ENCODE results near the gene PABPC3.

Gene PABPC3

DNA sequence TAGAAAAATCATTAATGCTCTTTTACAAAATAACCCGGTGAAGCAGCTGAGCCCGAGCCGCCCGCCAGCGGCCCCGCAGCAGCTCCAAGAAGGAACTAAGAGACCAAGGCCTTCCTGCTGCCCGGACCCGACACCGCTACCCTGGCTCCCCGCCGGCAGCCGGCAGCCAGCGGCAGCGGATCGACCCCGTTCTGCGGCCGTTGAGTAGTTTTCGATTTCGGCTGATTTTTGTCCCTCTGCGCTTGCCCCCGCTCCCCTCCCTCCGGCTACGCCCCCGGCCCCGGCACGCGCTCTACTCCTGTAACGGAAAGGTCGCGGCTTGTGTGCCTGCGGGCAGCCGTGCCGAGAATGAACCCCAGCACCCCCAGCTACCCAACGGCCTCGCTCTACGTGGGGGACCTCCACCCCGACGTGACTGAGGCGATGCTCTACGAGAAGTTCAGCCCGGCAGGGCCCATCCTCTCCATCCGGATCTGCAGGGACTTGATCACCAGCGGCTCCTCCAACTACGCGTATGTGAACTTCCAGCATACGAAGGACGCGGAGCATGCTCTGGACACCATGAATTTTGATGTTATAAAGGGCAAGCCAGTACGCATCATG is at the start of gene PABPC3:
TSS of gene PABPC3 (plus strand) at position 286 of the 603 bp plus-strand sequence. CDS start at position 349, 63 bp downstream.
- DNase-seq: no peak

DNA sequence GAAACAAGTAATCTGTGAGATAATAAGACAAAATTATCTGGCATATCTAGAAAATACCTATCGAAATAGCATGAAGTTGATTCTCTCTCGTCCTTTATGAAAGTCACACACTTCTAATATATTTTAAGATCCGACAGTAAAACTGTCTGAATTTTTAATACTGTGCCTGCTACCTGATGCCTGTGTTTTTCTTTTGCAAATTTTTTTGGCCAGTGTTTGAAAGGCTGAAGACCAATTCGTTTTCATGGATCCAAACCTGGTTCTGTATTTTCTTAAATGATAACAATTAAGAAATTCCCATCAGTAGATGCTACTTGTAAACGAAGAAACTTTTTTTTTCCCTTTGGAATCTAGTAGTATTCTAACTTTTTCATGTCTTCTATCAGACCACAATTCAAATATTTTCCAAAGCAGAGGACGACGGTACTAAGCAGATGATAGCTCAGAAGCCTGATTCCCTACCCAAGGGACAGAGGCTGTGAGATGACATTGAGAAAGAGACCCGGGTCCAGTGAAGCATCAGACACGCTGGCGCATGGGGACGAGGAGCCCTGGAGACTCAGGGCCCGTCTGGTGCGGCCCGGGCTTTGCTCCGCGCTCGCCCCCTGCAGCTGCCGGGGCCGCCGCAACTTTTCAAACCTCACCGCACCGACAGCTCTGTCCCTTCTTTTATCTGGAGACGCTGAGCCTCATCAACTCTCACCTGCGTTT is 49.5 kb upstream of the PABPC3 start:
- DNase-seq: no peak

DNA sequence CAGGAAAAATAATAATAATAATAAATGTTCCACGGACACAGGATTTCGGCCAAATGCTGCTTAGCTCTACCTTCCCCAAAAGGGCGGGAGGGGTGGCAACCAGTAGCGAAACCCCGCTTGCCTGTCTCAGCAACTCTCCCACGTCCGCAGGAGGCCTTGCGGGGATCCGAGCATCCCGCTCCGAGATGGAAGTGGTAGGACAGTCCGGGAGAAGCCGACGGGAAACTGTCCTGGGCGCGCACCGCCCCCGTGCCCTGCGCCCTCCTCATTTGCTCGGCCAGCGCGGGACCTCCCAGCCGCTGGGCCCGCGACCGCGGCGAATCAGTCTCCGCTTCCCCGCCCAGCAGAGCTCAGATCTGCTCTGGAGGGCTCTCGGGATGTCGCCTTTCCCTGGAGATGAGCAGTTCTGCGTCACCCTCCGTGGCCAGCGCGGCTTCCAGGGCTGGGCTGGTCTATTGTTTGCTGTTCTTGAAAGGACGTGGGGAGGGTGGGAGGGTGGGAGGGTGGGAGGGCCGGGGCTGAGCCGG is 48.9 kb upstream of the PABPC3 start:
- no peak for DNase-seq

DNA sequence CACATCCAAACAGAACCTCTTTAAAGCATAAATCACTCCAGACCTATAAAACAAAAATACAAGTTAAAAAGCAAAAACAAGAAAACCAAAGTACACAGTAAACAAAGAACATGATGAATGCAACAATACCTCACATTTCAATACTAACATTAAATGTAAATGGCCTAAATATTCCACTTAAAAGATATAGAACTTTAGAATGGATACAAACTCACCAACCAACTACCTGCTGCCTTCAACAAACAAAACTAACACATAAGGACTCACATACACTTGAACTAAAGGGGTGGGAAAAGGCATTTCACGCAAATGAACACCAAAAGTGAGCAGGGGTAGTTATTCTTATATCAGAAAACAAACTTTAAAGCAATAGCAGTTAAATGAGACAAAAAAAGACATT is 44.9 kb upstream of the PABPC3 start:
- no peak for DNase-seq

DNA sequence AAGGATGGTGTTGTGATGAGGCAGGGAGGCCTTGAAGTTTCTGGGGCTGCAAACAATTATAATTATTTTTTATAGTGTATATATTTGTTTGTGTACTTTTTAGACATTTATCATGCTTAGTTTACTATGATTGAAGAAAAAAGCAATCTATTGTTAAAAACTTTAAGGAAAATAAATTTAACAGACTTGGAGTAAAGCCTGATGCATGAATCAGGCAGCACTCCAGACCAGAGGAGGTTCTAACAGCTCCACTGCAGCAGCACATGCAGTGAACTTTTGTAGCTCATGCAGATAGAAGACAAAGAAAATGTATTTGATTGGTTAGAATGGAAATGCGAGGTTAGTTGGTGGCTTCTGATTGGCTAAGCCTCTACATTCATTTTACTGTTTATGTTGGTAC is 36.8 kb upstream of the PABPC3 start:
- DNase-seq: no peak

DNA sequence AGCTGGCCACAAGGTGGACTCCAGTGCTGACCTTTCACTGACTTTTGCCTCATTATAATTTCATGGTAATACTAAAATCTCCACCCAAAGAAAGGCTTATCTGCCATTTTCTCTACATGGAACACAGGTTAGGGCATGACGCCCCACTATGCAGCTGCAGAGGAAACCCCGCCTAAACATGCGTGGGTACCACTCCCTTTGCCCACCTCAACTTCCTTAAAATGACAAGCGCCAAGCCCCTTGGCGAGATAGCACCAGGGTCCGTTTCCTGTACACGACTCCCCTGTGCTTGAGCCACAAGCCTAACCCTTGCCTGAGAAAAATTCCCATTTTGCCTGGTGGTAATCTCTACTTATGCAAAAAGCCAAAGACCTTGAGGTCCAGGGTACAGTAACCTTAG is 36.0 kb upstream of the PABPC3 start:
- no peak for DNase-seq

DNA sequence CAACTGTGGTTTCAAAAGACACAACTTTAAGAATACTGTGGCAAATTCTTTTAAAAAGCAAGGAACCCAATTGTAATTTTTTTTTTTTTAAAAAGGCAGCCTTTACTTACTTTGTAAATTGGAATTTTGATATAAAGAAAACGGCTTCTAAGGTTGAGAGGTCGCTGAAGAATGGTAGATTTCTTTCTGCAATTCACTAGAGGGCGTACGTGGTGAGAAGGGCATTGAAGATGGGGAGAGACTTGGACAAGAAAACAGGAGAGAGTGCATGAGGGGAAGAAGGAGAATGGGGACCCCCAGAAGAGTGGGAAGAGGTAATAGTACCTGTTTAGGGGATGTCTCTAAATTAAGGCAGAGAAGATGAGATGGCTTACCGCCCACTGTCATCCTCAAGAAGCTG is 33.5 kb upstream of the PABPC3 start:
- no peak for DNase-seq

DNA sequence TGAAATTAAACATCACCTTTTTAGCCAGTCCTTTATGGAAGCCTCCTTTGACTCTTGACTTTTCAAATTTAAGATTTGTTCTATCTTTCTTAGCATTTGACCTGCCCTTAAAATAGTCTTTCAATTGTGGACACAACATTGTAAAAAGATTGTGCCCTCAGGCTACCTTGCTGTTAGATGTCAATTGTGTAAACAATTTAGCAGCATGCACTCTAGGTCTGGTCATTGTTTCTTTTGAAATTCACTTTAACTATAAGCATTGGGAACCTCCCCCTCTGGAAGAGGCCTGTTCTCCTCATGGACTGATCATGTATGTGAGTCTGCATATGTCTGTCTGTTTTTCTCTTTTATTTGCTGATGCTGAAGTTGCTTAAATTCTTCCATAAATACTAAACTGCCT is 31.5 kb upstream of the PABPC3 start:
- DNase-seq: no peak

DNA sequence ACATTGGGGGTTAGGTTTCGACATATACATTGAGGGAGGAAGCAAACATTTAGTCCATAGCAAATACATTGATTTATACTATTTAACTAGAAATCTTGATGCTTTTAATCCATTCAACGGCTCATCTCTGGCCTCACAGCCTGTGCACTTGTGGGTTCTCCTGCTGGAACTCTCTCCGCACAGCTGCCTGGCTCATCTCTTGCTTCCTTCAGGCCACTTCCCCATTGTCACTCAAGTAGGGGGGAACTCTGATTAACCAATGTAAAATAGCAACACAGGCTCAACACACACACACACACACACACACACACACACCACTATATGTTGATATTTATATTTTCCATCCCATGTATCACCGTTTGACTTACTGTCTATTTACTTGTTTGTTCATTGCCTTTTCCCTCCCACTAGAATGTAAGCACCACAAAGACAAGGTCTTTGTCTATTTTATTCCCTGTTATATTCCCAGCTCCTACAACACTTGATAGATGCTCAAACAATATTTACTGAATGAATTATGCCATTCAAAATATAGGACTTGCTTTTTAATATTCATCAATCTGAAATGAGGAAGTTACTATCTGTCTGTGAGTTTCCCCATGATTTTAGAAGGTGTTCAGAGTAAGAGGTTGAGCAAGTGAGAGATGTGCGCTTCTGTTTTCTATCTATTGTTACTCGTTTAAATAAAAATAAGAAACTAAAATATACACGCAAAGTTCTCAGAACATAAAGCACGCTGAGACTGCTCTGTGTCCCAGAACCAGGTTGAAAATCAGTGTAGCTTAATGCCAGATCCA is 29.8 kb upstream of the PABPC3 start:
- DNase-seq: no peak

DNA sequence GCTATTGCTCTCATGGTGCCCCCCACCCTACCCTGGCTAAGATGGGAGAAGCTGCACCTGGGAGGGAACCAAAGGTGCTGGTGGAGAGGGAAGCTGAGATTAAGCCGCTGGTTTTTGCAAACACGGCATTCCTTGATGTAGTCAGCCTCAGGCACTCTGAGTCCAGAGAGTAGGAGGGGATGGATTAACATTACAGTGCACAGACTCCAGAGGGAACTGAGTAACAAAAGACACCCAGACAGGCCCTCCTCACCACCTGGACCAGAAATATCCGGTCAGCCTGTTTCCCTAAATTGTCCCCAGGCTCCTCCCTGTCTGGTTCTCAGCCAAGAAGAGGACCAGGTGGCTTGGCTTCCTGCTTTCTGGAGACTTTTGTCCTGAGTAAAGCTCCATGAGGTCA is 28.9 kb upstream of the PABPC3 start:
- DNase-seq: no peak

DNA sequence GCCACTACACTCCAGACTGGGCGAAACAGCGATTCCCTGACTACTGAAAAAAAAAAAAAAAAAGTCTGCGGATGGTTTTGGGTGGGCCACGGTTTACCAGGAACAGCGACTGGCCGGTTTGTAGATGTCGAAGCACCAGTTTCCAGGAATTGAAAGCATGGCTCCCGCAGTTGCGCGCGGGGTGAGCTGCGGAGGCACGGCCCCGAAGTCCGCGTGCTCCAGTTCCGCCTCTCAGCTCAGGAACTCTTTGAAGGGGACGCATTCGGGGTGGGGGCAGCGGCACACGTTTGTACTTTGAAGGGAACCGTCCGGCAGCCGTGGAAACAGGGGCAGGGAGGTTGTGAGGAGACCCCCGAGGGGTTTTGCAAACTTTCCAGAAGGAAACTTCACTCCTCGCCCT is 27.1 kb upstream of the PABPC3 start:
- DNase-seq: no peak

DNA sequence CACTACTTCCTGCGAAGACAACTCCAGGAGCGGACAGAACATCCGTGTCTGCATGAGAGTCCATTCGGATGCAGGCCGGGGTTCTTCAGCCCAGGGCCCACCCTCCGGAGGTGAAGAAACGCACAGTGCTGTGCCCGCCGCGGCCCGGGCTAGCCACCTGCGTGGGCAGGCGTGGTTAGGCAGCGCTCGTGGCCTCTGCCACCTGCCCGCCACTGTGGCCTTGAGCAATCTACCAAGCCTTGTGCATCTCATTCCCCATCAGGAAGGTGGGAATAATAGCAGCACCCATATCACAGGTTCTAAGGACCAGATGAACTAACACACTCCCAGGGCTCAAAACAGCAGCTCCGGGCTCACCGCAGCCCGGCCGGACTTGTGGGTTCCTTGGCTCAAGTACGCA is 26.7 kb upstream of the PABPC3 start:
- no peak for DNase-seq

DNA sequence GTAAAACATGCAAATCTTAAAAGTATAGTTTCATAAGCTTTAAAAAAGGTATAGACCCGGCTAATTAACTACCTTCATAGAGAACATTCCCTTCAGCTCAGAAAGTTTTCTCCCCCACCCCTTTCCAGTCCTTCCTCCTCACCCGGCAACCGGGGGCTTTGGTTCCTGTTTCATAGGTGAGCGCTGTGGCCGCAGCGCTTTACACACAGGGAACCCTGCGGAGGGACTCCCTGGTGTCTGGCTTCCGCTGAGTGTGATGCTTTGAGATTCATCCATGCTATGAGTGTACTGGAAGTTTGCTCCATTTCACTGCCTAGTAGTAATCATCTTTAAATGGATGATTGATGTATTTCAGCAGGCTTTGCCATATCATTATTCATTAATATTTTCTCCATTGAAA is 26.0 kb upstream of the PABPC3 start:
- no peak for DNase-seq

DNA sequence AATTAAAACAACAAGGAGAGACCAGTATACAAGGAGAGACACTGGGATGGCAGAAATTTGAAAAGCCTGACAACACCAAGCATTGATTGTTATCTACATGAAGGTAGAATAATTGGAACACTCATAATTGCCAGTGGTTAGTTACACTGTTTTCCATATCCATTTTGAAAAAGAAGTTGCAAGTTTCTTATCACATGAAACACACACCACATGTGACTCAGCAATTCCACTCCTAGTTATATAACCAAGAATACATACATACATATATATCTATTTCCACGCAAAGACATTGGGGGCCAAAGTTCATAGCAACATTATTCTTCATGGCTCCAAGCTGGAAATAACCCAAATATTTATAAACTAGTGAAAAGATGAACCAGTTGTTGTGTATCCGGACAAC is 15.2 kb upstream of the PABPC3 start:
- DNase-seq: no peak

DNA sequence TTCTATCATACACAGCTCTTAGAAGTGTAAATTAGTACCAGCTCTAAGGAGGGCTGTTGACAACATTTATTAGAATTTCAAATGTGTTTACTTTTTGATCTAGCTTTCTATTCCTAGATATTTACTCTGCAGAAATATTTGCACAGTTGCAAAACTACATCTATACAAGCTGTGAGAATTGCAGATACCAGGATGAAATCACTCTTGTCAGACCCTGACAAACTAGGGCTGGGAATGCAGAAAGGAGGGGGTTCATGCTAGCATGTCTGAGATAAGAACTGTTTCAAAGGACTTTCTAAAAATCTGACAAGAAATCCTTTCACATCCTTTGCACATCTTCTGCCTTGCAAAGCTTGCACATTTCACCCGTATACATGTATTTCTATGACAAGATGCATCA is 11.8 kb upstream of the PABPC3 start:
- no peak for DNase-seq

DNA sequence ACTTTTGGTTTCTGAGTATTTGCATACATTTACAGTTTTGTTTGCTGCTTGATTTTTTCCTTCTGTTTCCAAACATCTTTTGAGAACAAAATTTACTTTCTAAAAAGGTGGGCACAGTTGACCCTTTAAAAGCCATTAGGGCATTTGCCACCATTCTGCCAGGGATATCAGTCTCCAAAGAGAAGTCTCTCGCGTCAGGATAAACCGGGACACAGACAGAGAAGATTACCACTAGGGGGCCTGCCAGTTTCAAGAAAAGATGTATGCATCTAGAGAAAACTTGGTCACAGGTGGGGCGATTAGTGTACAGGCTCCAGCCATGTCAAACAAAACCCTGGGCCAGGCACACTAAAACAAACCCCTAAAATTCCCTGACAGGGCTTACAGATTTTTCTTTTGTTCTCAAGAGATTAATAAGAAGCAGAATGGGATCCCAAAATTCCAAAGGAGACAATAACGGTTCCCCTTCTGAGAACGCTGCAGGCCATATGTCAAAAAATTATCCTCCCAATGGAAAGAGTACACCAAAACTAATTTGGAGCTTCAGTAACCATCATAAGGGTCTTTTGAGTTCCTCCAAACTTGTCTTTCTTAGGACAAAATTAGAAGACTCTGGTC is 10.7 kb upstream of the PABPC3 start:
- no peak for DNase-seq

DNA sequence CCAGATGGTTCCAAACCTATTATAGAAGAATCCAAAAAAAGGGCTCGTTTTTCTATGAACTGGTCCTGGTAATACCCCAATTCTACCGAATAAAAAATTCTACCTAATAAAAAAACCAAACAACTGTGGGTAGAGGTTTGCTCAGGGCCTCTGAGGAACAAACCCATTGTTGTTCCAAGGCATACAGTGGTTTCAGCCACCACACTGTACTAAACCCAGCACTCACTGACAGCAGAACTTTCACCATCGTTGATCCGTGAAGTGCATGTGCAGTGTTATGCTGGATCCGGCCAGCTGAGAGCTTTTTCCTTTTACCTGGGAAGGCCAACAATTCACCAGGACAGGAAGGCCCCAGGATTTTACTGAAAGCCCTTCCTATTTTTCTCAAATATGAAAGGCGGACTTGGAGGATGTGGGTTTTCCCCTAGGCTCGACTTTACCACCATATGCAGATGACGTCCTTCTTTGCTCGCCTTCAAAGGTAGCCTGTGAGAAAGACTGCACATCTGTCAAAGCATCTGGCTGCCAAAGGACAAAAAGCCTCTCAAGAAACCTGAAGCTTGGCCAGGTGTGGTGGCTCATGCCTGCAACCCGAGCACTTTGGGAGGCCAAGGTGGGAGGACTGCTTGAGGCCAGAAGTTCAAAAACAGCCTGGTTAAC is 7.2 kb upstream of the PABPC3 start:
- DNase-seq: no peak

DNA sequence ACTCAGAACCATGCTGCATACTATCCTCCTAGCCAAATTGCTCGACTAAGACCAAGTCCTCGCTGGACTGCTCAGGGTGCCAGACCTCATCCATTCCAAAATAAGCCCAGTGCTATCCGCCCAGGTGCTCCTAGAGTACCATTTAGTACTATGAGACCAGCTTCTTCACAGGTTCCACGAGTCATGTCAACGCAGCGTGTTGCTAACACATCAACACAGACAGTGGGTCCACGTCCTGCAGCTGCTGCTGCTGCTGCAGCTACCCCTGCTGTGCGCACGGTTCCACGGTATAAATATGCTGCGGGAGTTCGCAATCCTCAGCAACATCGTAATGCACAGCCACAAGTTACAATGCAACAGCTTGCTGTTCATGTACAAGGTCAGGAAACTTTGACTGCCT is 1.5 kb downstream of the PABPC3 start:
- no peak for DNase-seq

DNA sequence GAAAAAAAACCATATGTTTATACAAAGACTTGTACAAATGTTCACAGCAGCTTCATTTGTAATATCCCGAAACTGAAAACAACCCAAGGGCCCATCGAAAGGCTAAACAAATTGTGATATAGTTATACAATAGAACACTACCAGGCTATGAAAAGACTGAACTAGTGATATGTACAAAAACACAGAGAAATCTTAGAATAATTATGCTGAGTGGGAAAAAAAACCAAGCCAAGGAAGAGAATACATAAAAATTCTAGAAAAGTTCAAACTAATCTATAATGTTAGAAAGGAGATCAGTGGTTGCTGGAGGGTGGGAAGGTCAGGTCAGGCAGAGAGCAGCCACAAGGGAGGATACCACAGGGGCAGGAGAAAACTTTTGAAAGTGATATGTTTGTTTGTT is 7.8 kb downstream of the PABPC3 start:
- no peak for DNase-seq

DNA sequence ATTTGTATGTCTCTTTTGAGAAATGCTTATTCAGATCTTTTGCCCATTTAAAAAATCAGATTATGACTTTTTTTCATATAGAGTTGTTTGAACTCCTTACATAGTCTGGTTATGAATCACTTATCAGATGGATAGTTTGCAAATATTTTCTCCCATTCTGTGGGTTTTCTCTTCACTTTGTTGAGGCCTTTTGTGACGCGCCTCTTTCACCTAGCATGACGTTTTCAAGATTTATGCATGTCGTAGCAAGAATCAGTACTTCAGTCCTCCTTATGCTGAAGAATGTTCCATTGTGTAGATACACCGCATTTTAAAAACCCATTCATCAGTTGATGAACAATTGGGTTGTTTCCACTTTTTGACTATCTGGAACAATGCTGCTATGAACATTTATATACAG is 13.4 kb downstream of the PABPC3 start:
- DNase-seq: no peak

DNA sequence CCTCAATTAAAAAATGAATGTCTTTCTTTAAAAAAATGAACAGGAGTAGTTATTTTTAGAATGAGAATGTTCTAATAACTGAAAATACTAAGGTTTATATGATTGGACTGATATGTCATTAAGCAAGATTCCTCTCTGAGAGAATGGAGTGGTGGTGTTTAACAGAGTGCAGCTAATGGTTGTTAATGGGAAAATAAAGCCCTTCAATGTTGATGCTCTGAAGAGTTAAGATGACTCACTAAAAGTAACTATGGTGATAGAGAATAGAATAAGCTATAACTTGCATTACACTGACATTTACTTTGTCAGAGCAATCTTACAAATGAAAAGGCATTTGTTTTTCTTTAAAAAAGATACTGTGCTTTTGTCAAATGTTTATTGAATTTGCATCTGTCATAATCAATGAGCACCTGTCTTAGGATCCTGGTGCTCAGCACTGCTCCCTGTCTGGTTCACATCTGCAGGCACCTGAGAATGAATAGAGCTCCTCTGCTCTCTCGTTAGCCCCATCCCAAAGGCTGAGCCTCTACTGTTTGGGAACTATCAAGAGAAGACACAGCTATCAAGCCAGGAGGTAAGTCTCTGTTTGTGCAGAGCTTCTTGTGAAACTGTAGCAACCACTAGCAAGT is 15.1 kb downstream of the PABPC3 start:
- DNase-seq: no peak

DNA sequence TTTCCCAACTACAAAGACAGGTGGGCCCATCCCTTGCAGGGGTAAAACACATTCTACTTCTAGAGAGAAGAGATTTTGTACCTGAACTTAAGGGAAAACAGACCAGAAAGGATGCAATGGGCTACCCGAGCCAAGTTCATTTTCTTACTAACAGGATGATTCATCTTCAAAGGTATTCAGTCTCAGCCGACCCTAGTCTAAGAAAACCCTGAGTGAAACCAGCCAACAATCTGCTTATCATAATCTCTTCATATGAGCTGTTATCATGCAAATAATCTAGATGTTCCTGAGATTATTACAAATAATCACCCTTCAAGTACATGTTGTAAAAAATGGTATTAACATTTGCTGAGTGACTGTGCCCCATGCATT is 15.6 kb downstream of the PABPC3 start:
- no peak for DNase-seq

All from activated naive CD4-positive, alpha-beta T cell (primary cell).